HUES64 (cell line): Measurements from ENCODE around the gene LYPD6B.

Source experiments
- H3K27ac ChIP-seq: 2 replicates; pipeline ENCODE4 v1.7.0; 2013; ENCODE audit warnings: low read depth, low read length, inconsistent platforms
- H3K27me3 ChIP-seq: 2 replicates; pipeline ENCODE4 v1.6.1; 2013; ENCODE audit warnings: mild to moderate bottlenecking, low read length; ENCODE audit not compliant: insufficient read depth
- H3K36me3 ChIP-seq: 2 replicates; pipeline ENCODE4 v1.6.1; 2013; ENCODE audit warnings: mild to moderate bottlenecking, low read length; ENCODE audit not compliant: insufficient read depth
- H3K4me1 ChIP-seq: 2 replicates; pipeline ENCODE4 v1.6.1; 2013; ENCODE audit warnings: mild to moderate bottlenecking, low read length, moderate library complexity; ENCODE audit not compliant: insufficient read depth
- H3K4me3 ChIP-seq: 2 replicates; pipeline ENCODE4 v1.5.1; 2013; ENCODE audit warnings: mild to moderate bottlenecking, low read length, moderate library complexity
- H3K9ac ChIP-seq: 2 replicates; pipeline ENCODE4 v1.6.1; 2013; ENCODE audit warnings: mild to moderate bottlenecking, low read depth, low read length
- H3K9me3 ChIP-seq: 2 replicates; pipeline ENCODE4 v1.6.1; 2013; ENCODE audit warnings: low read depth, low read length; ENCODE audit not compliant: insufficient read depth
- WGBS: fragments of 150-250, 120-280 bp; methylation state at CpG from one replicate; pipeline ENCODE4 v1.1.7; 2013; ENCODE audit warnings: missing lambda C conversion rate; 5-methylcytosine and 5-hydroxymethylcytosine counted together

The LYPD6B gene

DNA sequence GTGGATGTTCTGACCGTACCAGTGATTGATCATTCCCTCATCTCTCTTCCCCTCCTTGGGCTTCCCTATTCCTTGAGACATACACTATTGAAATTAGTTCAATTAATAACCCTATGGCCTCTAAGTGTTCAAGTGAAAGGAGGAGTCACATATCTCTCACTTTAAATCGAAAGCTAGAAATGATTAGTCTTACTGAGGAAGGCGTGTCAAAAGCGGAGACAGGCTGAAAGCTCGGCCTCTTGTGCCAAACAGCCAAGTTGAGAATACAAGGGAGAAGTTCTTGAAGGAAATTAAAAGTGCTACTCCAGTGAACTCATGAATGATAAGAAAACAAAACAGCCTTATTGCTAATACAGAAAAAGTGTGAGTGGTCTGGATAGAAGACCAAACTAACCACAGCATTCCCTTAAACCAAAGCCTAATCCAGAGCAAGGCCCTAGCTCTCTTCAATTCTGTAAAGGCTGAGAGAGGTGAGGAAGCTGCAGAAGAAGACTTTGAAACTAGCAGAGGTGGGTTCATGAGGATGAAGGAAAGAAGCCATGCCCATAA is 147.5 kb downstream of the LYPD6B start:
- no peaks in the 10 kb centered on the region for H3K36me3 ChIP-seq
- 98% methylated on average over 5 of the region's 5 CpGs for WGBS

DNA sequence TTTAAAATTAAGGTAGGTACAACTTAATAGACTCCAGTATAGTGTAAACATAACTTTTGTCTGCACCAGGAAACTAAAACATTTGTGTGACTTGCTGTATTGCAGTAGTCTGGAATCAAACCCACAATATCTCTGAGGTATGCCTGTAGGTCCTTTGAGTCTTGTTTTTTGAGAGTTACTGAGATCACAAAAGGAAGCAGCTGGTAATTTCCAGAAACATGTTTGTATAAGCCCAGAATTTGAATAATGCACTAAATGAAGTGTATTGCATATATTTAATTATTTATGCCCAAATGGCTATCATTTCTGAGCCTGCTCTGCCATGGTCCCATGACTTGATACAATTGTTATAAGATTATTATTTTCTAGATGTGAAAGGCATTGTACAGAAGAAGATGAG is 148.6 kb downstream of the LYPD6B start:
- H3K36me3 ChIP-seq = no peaks in the 10 kb centered on the region
- H3K4me3 ChIP-seq = no peak overlapping the region
- H3K9me3 ChIP-seq = no peaks in the 10 kb centered on the region
- no peak overlapping the region for H3K27ac ChIP-seq
- H3K27me3 ChIP-seq = no peaks in the 10 kb centered on the region
- H3K9ac ChIP-seq = no peak overlapping the region
- H3K4me1 ChIP-seq = no peaks in the 10 kb centered on the region

More for the DNA sequence above, 147.5 kb downstream of the LYPD6B start:
- Histone ChIP-seq H3K9me3 (no peaks in the 10 kb centered on the region), H3K4me3 (no peak overlapping the region), H3K27me3 (no peaks in the 10 kb centered on the region), H3K4me1 (no peaks in the 10 kb centered on the region), H3K27ac (no peak overlapping the region), H3K9ac (no peak overlapping the region)

DNA sequence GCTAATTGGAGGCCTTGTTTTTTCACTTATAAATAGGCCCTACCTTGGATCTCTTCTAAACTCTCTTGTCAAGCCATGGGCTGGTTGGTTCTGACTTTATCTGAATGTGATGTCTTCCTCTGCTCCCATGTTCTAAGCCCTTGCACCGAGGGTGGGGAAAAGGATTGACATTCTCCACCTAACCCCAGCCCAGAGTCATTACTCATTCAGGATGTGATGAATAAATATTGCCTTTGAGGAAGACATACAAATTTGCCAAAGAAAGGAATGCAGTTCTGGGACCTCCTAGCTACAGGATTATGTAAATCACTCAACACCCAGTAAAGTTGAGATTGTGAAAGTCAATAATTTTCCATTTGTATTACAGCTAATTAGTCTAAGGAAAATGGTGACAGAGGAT is 149.8 kb downstream of the LYPD6B start:
- no peaks in the 10 kb centered on the region for H3K27me3 ChIP-seq
- no peaks in the 10 kb centered on the region for H3K36me3 ChIP-seq
- no CpG with 5 or more reads among the region's 1 CpG for WGBS
- no peaks in the 10 kb centered on the region for H3K4me1 ChIP-seq
- no peak overlapping the region for H3K9ac ChIP-seq
- no peaks in the 10 kb centered on the region for H3K9me3 ChIP-seq
- H3K27ac ChIP-seq = no peak overlapping the region
- no peak overlapping the region for H3K4me3 ChIP-seq

DNA sequence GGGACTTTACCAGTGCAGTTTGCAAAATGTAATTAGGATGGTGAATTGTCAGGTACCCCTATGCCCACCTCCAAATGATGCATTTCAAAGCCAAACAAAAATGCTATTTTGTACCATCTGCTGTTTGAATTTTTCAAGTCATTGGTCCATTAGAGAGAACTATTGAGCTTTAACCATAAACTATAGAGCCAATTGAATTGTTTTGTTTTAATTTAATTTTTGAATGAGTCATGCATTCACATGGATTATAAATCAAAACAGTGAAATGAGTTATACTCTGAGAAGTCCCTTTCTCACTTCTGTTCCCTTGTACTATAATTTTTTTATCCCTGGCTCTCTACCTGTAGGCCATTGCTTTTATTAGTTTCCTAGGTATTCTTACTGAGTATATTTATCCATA is 151.3 kb downstream of the LYPD6B start:
- Histone ChIP-seq H3K9ac (no peak overlapping the region), H3K36me3 (no peaks in the 10 kb centered on the region), H3K9me3 (no peaks in the 10 kb centered on the region), H3K27me3 (no peaks in the 10 kb centered on the region), H3K4me3 (no peak overlapping the region), H3K27ac (no peak overlapping the region), H3K4me1 (no peaks in the 10 kb centered on the region)

DNA sequence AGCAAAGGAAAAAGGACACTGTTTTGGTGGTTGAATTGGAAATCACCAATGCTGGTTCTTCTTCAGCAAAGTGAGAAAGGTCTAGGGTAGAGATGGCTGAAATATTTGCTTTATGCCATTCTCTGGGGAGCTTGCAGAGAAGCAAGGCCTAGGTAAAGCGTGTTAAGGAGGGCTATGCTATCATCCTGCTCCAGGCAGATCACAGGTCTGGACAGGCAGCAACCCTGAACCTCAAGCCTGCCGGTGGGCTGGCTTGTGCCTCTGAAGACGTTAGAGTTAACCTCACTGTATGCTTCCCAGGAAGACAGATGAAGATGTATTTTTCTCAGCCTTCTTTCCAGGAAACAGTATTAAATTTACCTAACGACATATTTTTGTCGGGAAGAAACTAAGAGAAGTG is 153.4 kb downstream of the LYPD6B start:
- 96% methylated on average over 5 of the region's 5 CpGs for WGBS
- H3K4me1 ChIP-seq = no peaks in the 10 kb centered on the region
- H3K36me3 ChIP-seq = no peaks in the 10 kb centered on the region
- H3K9ac ChIP-seq = no peak overlapping the region
- H3K4me3 ChIP-seq = no peak overlapping the region
- no peaks in the 10 kb centered on the region for H3K9me3 ChIP-seq
- H3K27me3 ChIP-seq = no peaks in the 10 kb centered on the region
- no peak overlapping the region for H3K27ac ChIP-seq

DNA sequence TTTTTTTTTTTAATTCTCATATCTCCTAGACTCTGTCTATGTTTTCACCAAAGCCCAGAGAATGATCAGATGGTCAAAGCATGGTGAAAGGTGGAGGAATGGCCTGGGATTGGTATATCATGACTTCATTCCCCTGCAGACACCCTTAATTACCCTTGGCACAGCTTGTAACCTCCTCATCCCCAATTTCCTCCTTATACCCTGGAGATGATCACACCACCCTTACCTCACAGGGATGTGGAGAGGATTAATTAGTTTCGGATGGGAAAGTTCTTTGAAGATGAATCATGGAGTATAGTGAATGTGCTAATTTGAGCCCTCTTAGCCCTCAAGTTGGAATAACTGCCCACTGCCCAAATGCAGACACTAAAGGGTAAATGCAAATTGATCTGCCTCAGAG is 153.9 kb downstream of the LYPD6B start:
- H3K9me3 ChIP-seq = no peaks in the 10 kb centered on the region
- 83% methylated on average over 1 of the region's 1 CpG for whole genome bisulfite sequencing

DNA sequence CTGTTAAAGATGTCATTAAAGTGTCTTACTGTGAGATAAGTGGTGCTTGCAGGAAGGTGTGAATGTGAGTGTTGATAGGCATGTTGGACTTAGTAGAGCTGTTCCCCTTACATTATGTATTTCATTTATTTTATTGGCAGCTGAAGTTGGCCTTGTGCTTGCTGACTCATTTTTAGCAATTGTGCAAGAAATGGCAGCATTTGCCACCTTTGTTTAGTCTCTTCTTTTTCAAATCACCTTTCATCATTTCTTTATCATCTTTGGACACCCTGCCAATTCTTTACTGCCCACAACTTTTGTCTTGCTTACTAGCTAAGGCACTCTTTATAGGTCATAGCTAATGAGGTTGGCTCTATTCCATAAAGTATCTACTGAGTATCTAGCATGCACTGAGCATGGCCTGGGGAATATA is 161.6 kb downstream of the LYPD6B start:
- Histone ChIP-seq H3K27ac (no peak overlapping the region), H3K4me1 (no peaks in the 10 kb centered on the region), H3K9ac (no peak overlapping the region), H3K27me3 (no peaks in the 10 kb centered on the region), H3K4me3 (no peak overlapping the region), H3K9me3 (no peaks in the 10 kb centered on the region), H3K36me3 (no peaks in the 10 kb centered on the region)

More for the DNA sequence above, 153.9 kb downstream of the LYPD6B start:
- Histone ChIP-seq H3K9ac (no peak overlapping the region), H3K36me3 (no peaks in the 10 kb centered on the region), H3K27me3 (no peaks in the 10 kb centered on the region), H3K4me3 (no peak overlapping the region), H3K4me1 (no peaks in the 10 kb centered on the region), H3K27ac (no peak overlapping the region)

DNA sequence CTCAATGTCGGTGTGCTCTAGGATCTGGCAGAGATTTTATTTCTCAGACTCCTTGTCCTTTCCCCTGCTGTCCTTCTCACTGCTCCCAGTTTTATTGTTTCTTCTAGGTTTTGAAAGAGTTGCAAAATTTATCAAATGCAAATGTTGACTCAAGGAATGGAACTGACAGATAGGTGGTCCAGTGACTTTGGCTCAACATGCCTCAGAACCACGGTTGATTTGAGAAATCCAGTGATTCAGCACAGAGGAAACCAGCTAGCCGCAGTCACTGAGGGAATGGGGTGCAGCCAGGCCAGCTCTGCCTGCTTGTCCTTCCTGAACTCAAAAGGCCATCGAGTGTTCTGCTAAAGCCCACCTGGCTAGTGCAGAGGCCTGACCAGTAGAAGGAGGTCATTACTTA is 166.2 kb downstream of the LYPD6B start:
- no peak overlapping the region for H3K4me3 ChIP-seq
- WGBS = 95% methylated on average over 4 of the region's 4 CpGs
- no peaks in the 10 kb centered on the region for H3K27me3 ChIP-seq
- no peaks in the 10 kb centered on the region for H3K4me1 ChIP-seq
- no peaks in the 10 kb centered on the region for H3K9me3 ChIP-seq
- H3K36me3 ChIP-seq = no peaks in the 10 kb centered on the region
- H3K9ac ChIP-seq = no peak overlapping the region
- H3K27ac ChIP-seq = no peak overlapping the region

DNA sequence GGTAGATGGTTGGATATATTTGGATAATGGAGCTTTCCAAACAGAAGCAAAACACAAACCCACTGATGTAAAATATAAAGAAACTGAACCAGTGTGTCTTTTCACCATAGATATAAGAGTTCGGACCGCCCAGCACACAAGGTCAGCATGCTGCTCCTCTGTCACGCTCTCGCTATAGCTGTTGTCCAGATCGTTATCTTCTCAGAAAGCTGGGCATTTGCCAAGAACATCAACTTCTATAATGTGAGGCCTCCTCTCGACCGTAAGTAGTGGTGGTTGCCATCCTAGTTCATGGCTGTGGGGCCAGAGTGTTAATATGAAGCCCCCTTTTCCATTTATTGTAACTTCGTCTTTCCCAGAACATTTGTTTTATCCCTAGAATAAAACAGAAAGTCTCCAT is 166.6 kb downstream of the LYPD6B start:
- no peaks in the 10 kb centered on the region for H3K9me3 ChIP-seq
- 97% methylated on average over 7 of the region's 8 CpGs for WGBS
- H3K27ac ChIP-seq = no peak overlapping the region
- no peaks in the 10 kb centered on the region for H3K36me3 ChIP-seq
- no peak overlapping the region for H3K4me3 ChIP-seq
- H3K27me3 ChIP-seq = no peaks in the 10 kb centered on the region
- no peak overlapping the region for H3K9ac ChIP-seq
- no peaks in the 10 kb centered on the region for H3K4me1 ChIP-seq

DNA sequence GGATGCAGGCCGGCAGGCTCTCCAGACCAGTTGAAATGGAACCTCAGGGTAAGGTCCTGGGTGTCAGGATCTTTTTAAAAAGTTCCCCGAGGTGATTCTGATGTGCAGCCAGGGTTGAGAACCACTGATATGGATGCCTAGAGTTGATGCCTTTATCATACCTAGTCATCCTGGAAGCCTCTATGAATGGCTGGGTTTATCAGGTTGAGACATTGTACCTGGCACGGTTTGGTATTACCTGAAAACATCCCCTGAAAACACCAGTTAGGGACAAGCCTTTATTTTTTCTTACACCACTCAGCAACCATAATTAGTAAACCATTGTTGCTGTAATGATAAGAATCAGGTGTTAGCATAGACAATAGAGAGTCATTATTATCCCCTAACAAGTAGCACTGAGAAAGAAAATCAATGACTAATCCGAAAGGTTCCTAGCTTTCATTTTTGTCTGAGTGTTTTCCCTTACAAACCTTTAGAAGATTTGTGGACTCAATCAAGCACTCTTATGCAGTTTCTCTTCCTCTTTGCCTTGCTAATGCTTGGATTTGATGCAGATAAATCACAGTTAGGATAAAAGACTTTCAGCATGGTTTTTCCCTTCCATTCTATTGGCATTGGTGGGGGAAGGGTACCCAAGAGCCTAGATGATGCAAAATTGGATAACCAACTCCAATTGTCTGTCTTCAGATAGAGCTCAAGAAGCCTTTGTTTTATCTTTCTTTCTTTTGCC is 175.4 kb downstream of the LYPD6B start:
- no peaks in the 10 kb centered on the region for H3K36me3 ChIP-seq
- no peak overlapping the region for H3K4me3 ChIP-seq
- no peaks in the 10 kb centered on the region for H3K27me3 ChIP-seq
- no peaks in the 10 kb centered on the region for H3K9me3 ChIP-seq
- H3K9ac ChIP-seq = no peak overlapping the region
- peaks cover 7% of the 10 kb centered on the region; the same call in 1 of the 2 replicates for H3K4me1 ChIP-seq
- H3K27ac ChIP-seq = no peak overlapping the region
- WGBS = 80% methylated on average over 4 of the region's 4 CpGs

DNA sequence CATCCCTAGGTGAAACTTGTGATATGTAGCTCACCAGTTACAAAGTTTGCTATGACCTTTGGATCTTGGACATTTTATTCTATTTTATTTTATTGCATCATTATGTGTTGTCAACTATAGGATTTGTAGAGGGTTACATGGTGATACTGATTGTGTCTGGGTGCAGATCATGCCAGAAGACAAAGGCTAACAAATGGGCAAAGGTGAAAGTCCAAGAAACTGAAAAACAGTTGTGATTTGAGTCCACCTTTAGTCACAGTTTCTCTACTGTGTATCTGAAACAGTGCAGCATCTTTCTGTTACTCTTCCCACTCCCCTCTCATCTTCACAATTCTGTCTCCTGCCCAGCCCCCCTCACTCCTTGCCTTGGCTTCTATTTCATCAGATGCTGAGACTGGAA is 180.0 kb downstream of the LYPD6B start:
- no peaks in the 10 kb centered on the region for H3K36me3 ChIP-seq
- H3K9ac ChIP-seq = no peak overlapping the region
- no peak overlapping the region for H3K27ac ChIP-seq
- peaks cover 18% of the 10 kb centered on the region for H3K4me1 ChIP-seq
- no peaks in the 10 kb centered on the region for H3K9me3 ChIP-seq
- no peaks in the 10 kb centered on the region for H3K27me3 ChIP-seq
- H3K4me3 ChIP-seq = no peak overlapping the region

DNA sequence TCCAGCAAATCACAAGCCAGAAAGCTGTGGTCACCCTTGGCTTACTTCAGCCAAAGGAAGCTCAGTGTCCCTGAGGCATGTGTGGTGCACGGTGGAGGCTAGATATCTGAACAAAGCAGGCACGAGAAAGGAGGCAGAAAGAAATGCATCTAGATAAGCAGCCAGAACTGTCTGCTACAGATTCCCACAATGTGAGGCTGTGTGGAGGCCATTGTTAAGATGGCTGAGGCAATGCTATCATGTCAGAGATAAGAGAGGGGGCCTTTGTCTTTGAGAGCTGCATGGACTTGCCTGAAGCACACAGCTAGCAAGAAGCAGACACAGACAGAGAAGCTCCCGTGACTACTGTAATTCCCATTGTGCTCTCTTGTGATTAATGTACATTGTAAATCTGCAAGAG is 181.4 kb downstream of the LYPD6B start:
- peaks cover 26% of the 10 kb centered on the region for H3K4me1 ChIP-seq
- H3K9ac ChIP-seq = no peak overlapping the region
- H3K36me3 ChIP-seq = no peaks in the 10 kb centered on the region
- H3K9me3 ChIP-seq = no peaks in the 10 kb centered on the region
- H3K27me3 ChIP-seq = no peaks in the 10 kb centered on the region
- no peak overlapping the region for H3K27ac ChIP-seq
- WGBS = 85% methylated on average over 3 of the region's 3 CpGs
- no peak overlapping the region for H3K4me3 ChIP-seq
